Keratinocyte (primary cell): ENCODE results near the gene PTGES3. TPM values are rescaled to one million over a fixed set of nuclear protein-coding genes. Genes with fewer than 3 reads are reported as not detected.

Experiments
- DNase-seq: peaks from one replicate; pipeline ENCODE4 v3.0.0-alpha.2; 2011; ENCODE audit warnings: low read depth, missing footprints, low spot score
- FAIRE-seq: peaks from 2 replicates; lab custom pipeline; 2011; peaks lifted over from hg19 to GRCh38; lab: Jason Lieb, UNC
- H2AFZ ChIP-seq: 2 replicates; pipeline ENCODE4 v1.6.0; 2012; ENCODE audit warnings: low read length, control low read depth, inconsistent platforms; ENCODE audit not compliant: control insufficient read depth
- H3K27ac ChIP-seq: 2 replicates; pipeline ENCODE4 v1.5.1; 2011; ENCODE audit warnings: low read length; ENCODE audit not compliant: control insufficient read depth, insufficient read depth
- H3K27me3 ChIP-seq: 3 replicates; pipeline ENCODE4 v1.6.0; 2011; ENCODE audit warnings: low read length; ENCODE audit not compliant: control insufficient read depth, insufficient read depth; ENCODE audit errors: extremely low read depth
- H3K36me3 ChIP-seq, 2 experiments: 2 replicates in 1 of 2; 3 replicates in 1 of 2; pipeline ENCODE4 v1.5.1; 2011; ENCODE audit warnings: low read length in 2 of 2, mild to moderate bottlenecking in 1 of 2; ENCODE audit not compliant: control insufficient read depth in 2 of 2, insufficient read depth in 2 of 2; ENCODE audit errors: extremely low read depth in 1 of 2
- H3K4me1 ChIP-seq: 3 replicates; pipeline ENCODE4 v1.5.1; 2011; ENCODE audit warnings: low read length; ENCODE audit not compliant: control insufficient read depth, insufficient read depth; ENCODE audit errors: extremely low read depth
- H3K4me2 ChIP-seq: 3 replicates; pipeline ENCODE4 v1.6.0; 2011; ENCODE audit warnings: low read depth, low read length; ENCODE audit not compliant: control insufficient read depth, insufficient read depth; ENCODE audit errors: extremely low read depth
- H3K4me3 ChIP-seq, 3 experiments: fragments of 200-600 bp in 1 of 3; sonication (generic) in 1 of 3; 2 replicates in 2 of 3; 3 replicates in 1 of 3; pipeline ENCODE4 v1.5.1; 2011 to 2016; ENCODE audit warnings: low read length in 3 of 3, mild to moderate bottlenecking in 3 of 3, control low read depth in 2 of 3, inconsistent platforms in 1 of 3, low read depth in 1 of 3, mixed read lengths in 1 of 3, mixed run types in 1 of 3, moderate library complexity in 1 of 3; ENCODE audit not compliant: control insufficient read depth in 2 of 3, insufficient read depth in 2 of 3; ENCODE audit errors: extremely low read depth in 1 of 3
- H3K79me2 ChIP-seq: 2 replicates; pipeline ENCODE4 v1.6.0; 2012; ENCODE audit warnings: low read length; ENCODE audit not compliant: control insufficient read depth, insufficient read depth
- H3K9ac ChIP-seq: 3 replicates; pipeline ENCODE4 v1.6.0; 2011; ENCODE audit warnings: low read length; ENCODE audit not compliant: control insufficient read depth, insufficient read depth; ENCODE audit errors: extremely low read depth
- H3K9me1 ChIP-seq: 3 replicates; pipeline ENCODE4 v1.6.0; 2011; ENCODE audit warnings: low read length; ENCODE audit not compliant: control insufficient read depth, insufficient read depth; ENCODE audit errors: extremely low read depth
- H3K9me3 ChIP-seq: 2 replicates; pipeline ENCODE4 v1.5.1; 2012; ENCODE audit warnings: low read depth, low read length; ENCODE audit not compliant: control insufficient read depth
- H4K20me1 ChIP-seq: 3 replicates; pipeline ENCODE4 v1.6.0; 2011; ENCODE audit warnings: low read length; ENCODE audit not compliant: control insufficient read depth, insufficient read depth; ENCODE audit errors: extremely low read depth
- EZH2 ChIP-seq: IDR thresholded peaks from one replicate; pipeline ENCODE4 v1.6.1; 2012; ENCODE audit warnings: inconsistent platforms, mild to moderate bottlenecking, low read length, moderate library complexity
- dilution Hi-C: fragments of 300-500 bp; cut with MboI; formaldehyde crosslinking; loops from one replicate; pipeline ENCODE4 v1.7.0; 2020; ENCODE audit warnings: low sequenced_read_pairs; ENCODE audit not compliant: extremely low pct_ligation_motif_present
- polyA plus RNA-seq, 5 experiments: library from polyadenylated mRNA; depleted of rRNA in 3 of 5; stranded (reverse) in 3 of 5; stranded (forward) in 1 of 5; unstranded in 1 of 5; fragments of >200 nt; gene quantifications; 1 replicate in 1 of 5; 2 replicates in 3 of 5; 3 replicates in 1 of 5; pipeline versions ENCODE4 v1.2.1 to v1.2.3, GENCODE V29; 2011 to 2012; ENCODE audit warnings: missing spikeins in 2 of 5, low read depth in 1 of 5, low replicate concordance in 1 of 5
- TF ChIP-seq, protein P1 (sequence below), 3 experiments: IDR thresholded peaks in 1 of 3; conservative IDR thresholded peaks in 1 of 3; optimal IDR thresholded peaks in 1 of 3; 2 replicates in 2 of 3; 3 replicates in 1 of 3; pipeline versions ENCODE3 to v1.5.1; 2011; ENCODE audit warnings: low read length in 3 of 3, mild to moderate bottlenecking in 3 of 3, moderate library complexity in 2 of 3, control low read depth in 1 of 3, inconsistent platforms in 1 of 3; ENCODE audit not compliant: insufficient read depth in 2 of 3; ENCODE audit errors: extremely low read depth in 1 of 3

Gene PTGES3
- polyA plus RNA-seq, 1 donor (not counting 4 experiments of a cell fraction or from before 2014, with no cell fraction given) = 136 TPM

DNA sequence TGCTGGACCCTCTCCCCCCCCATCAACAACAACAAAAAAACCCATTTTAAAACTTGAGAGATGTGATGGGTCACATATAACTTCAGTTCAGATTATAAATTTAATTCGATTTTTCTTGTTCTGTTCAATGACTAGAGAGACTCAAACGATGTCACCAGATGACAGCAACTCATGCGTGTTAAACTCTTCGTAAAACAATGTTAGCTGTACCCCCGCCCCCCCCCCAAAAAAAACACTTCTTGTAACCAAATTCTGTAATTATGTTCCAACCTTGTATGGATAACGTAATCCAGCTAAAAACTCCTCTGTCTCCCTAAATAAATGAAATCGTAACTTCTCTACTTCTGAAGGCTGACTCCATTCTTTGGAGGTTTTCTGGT, 37.6 kb upstream of the PTGES3 start:
- Histone ChIP-seq H3K4me3 (peak overlapping the region; percentile 78 to 98 (median 93)), H3K9ac (peak overlapping the region; percentile 100), H3K4me2 (peak overlapping the region; percentile 87), H3K9me1 (peaks cover 7% of the 10 kb centered on the region), H4K20me1 (peaks cover 25% of the 10 kb centered on the region), H2AFZ (peak overlapping the region; percentile 88), H3K9me3 (no peaks in the 10 kb centered on the region), H3K27ac (peak overlapping the region; percentile 95), H3K4me1 (peaks cover 27% of the 10 kb centered on the region), H3K36me3 (peaks cover 4 to 24% of the 10 kb centered on the region in 2 experiments), H3K79me2 (peaks cover 45% of the 10 kb centered on the region), H3K27me3 (no peaks in the 10 kb centered on the region)
- TF ChIP-seq, protein P1, sequence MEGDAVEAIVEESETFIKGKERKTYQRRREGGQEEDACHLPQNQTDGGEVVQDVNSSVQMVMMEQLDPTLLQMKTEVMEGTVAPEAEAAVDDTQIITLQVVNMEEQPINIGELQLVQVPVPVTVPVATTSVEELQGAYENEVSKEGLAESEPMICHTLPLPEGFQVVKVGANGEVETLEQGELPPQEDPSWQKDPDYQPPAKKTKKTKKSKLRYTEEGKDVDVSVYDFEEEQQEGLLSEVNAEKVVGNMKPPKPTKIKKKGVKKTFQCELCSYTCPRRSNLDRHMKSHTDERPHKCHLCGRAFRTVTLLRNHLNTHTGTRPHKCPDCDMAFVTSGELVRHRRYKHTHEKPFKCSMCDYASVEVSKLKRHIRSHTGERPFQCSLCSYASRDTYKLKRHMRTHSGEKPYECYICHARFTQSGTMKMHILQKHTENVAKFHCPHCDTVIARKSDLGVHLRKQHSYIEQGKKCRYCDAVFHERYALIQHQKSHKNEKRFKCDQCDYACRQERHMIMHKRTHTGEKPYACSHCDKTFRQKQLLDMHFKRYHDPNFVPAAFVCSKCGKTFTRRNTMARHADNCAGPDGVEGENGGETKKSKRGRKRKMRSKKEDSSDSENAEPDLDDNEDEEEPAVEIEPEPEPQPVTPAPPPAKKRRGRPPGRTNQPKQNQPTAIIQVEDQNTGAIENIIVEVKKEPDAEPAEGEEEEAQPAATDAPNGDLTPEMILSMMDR (optimal IDR thresholded peaks at IDR 0.05 in 1 of 3, IDR thresholded peaks at IDR 0.05 in 1 of 3, conservative IDR thresholded peaks at IDR 0.05 in 1 of 3; ENCODE audit: extremely low read depth in 1 of 3, insufficient read depth in 2 of 3, low read length in 3 of 3) = no peak
- TF ChIP-seq EZH2 = no peak
- dilution Hi-C loops = no loop called here
- no peak for DNase-seq
- no peak for FAIRE-seq

DNA sequence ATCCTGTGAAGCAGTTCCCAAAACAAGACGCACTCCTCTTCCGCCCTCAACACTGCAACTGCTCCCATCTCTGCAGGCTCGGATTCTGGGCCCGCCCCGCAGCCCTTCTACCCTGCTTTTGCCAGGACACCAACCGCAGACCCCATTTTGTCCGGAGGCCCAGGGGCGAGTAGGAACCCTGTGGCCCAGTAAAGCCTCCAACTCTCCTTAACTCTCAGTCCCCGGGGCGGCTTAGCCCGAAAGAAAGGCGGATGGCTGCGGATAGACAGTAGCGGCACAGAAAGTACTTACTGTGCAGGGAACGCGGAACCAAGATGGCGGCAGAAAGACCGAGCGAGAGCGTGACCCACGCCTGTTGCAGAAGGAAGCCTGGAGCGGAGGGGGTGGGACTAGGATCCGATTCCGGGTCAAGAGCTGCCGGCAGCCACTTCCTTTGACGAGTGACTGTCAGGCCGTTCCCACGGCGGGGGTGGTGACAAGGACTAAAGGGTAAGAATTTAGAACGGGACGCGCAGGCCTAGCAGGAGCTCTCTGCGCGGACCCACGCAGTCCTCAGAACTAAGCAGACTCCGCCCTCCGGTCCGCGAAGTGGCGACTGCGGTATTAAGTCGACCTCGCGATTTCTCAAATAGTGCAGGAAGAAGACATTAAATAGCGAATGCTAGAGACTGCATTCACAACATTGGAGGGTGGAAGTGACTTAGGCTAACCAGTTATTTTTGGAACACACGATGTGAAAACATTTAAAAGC, 37.1 kb upstream of the PTGES3 start, which contains the start of gene NACA:
NACA (minus strand) TSS at position 328 of the 751 bp plus-strand sequence. CDS start 778 bp downstream, outside the sequence.
- dilution Hi-C loops = no loop called here
- FAIRE-seq (peak; percentile 51), DNase-seq (peak; percentile 87)
- peak within 1 kb of the TSS; percentile 87 for H3K4me2 ChIP-seq
- no peak for TF ChIP-seq EZH2
- TF ChIP-seq, protein P1 (optimal IDR thresholded peaks at IDR 0.05 in 1 of 3, IDR thresholded peaks at IDR 0.05 in 1 of 3, conservative IDR thresholded peaks at IDR 0.05 in 1 of 3; ENCODE audit: extremely low read depth in 1 of 3, insufficient read depth in 2 of 3, low read length in 3 of 3) = no peak
- H3K4me3 ChIP-seq = peak within 1 kb of the TSS; percentile 78 to 98 (median 93)
- H3K9me3 ChIP-seq = no peaks in the 10 kb centered on the region
- H3K36me3 ChIP-seq = peaks cover 4 to 30% of the 10 kb centered on the region in 2 experiments
- peaks cover 31% of the 10 kb centered on the region for H4K20me1 ChIP-seq
- peak within 1 kb of the TSS; percentile 100 for H3K9ac ChIP-seq
- peaks cover 50% of the 10 kb centered on the region for H3K79me2 ChIP-seq
- H3K4me1 ChIP-seq = peaks cover 27% of the 10 kb centered on the region
- no peaks in the 10 kb centered on the region for H3K27me3 ChIP-seq
- H2AFZ ChIP-seq = peak within 1 kb of the TSS; percentile 88
- H3K9me1 ChIP-seq = peaks cover 12% of the 10 kb centered on the region
- H3K27ac ChIP-seq = peak within 1 kb of the TSS; percentile 95
